DND-41 (cell line): ENCODE data around the gene SERPINA5.

ENCODE experiments used
- ATAC-seq: fragments of 200-7000 bp; cut with Tn5 transposase; 3 replicates; pipeline ENCODE4 v1.9.1; 2021; ENCODE audit warnings: low read depth; ENCODE audit not compliant: insufficient read depth
- DNase-seq: peaks from one replicate; pipeline ENCODE4 v3.0.0-alpha.2; 2020
- H2AFZ ChIP-seq: 2 replicates; pipeline ENCODE4 v1.6.0; 2012; ENCODE audit warnings: low read depth, low read length
- H3K27ac ChIP-seq: 2 replicates; pipeline ENCODE4 v1.5.1; 2012; ENCODE audit warnings: low read length, inconsistent platforms
- H3K27me3 ChIP-seq: fragments of 200-600 bp; sonication (generic); 2 replicates; pipeline ENCODE4 v1.6.0; 2012; ENCODE audit warnings: low read length, mild to moderate bottlenecking, inconsistent platforms; ENCODE audit not compliant: insufficient read depth, poor library complexity
- H3K36me3 ChIP-seq: 2 replicates; pipeline ENCODE4 v1.5.1; 2012; ENCODE audit warnings: low read length, inconsistent platforms; ENCODE audit not compliant: insufficient read depth
- H3K4me1 ChIP-seq: 2 replicates; pipeline ENCODE4 v1.5.1; 2012; ENCODE audit warnings: mild to moderate bottlenecking, low read length; ENCODE audit not compliant: insufficient read depth
- H3K4me2 ChIP-seq: 2 replicates; pipeline ENCODE4 v1.6.0; 2012; ENCODE audit warnings: mild to moderate bottlenecking, moderate library complexity, low read length, inconsistent platforms; ENCODE audit not compliant: insufficient read depth
- H3K4me3 ChIP-seq, 2 experiments: fragments of 200-600 bp in 1 of 2; shearing (Covaris generic) in 1 of 2; 2 replicates each; pipeline ENCODE4 v1.5.1; 2012 to 2016; ENCODE audit warnings: inconsistent platforms in 2 of 2, low read length in 2 of 2, mild to moderate bottlenecking in 2 of 2, low read depth in 1 of 2, moderate library complexity in 1 of 2
- H3K79me2 ChIP-seq: 2 replicates; pipeline ENCODE4 v1.6.0; 2012; ENCODE audit warnings: low read length, inconsistent platforms; ENCODE audit not compliant: insufficient read depth
- H3K9ac ChIP-seq: 2 replicates; pipeline ENCODE4 v1.6.0; 2012; ENCODE audit warnings: low read depth, mild to moderate bottlenecking, inconsistent platforms, low read length, moderate library complexity
- H3K9me3 ChIP-seq: 2 replicates; pipeline ENCODE4 v1.5.1; 2012; ENCODE audit warnings: low read length, moderate library complexity, mild to moderate bottlenecking, inconsistent platforms; ENCODE audit not compliant: insufficient read depth, severe bottlenecking
- H4K20me1 ChIP-seq: 2 replicates; pipeline ENCODE4 v1.6.0; 2012; ENCODE audit warnings: low read length; ENCODE audit not compliant: insufficient read depth
- CTCF ChIP-seq: IDR thresholded peaks from 2 replicates; pipeline ENCODE4 v1.5.1; 2012; ENCODE audit warnings: borderline replicate concordance, low read length, moderate library complexity, mild to moderate bottlenecking; ENCODE audit not compliant: poor library complexity, severe bottlenecking; ENCODE audit errors: extremely low read depth
- EZH2 ChIP-seq: IDR thresholded peaks from 3 replicates; pipeline ENCODE4 v1.6.1; 2012; ENCODE audit warnings: borderline replicate concordance, low read depth, mild to moderate bottlenecking, moderate library complexity, low read length, inconsistent platforms; ENCODE audit not compliant: severe bottlenecking

The SERPINA5 gene

GRCh38 chr14:94540031-94540794, 41.0 kb upstream of the SERPINA5 start:
- H3K27me3 ChIP-seq: no peaks in the 10 kb centered on the region
- no peak overlapping the region for H3K4me3 ChIP-seq
- TF ChIP-seq CTCF: no peak
- no peak for TF ChIP-seq EZH2
- no peaks in the 10 kb centered on the region for H3K9me3 ChIP-seq
- no peak overlapping the region for H2AFZ ChIP-seq
- H4K20me1 ChIP-seq: no peaks in the 10 kb centered on the region
- H3K79me2 ChIP-seq: no peaks in the 10 kb centered on the region
- H3K4me2 ChIP-seq: no peak overlapping the region
- no peaks in the 10 kb centered on the region for H3K4me1 ChIP-seq
- no peak overlapping the region for H3K27ac ChIP-seq
- no peaks in the 10 kb centered on the region for H3K36me3 ChIP-seq
- ATAC-seq (no peak), DNase-seq (no peak)
- no peak overlapping the region for H3K9ac ChIP-seq

- H3K27me3 ChIP-seq: no peaks in the 10 kb centered on the region
- no peak overlapping the region for H3K9ac ChIP-seq
- H3K4me2 ChIP-seq: no peak overlapping the region
- H3K4me3 ChIP-seq: no peak overlapping the region
- H2AFZ ChIP-seq: no peak overlapping the region
- TF ChIP-seq CTCF (no peak), EZH2 (no peak)
- no peaks in the 10 kb centered on the region for H4K20me1 ChIP-seq
- H3K36me3 ChIP-seq: no peaks in the 10 kb centered on the region
- DNase-seq: no peak
- H3K79me2 ChIP-seq: no peaks in the 10 kb centered on the region
- H3K9me3 ChIP-seq: no peaks in the 10 kb centered on the region
- no peak overlapping the region for H3K27ac ChIP-seq
- ATAC-seq: no peak
- no peaks in the 10 kb centered on the region for H3K4me1 ChIP-seq
These were observed 39.8 kb upstream of the SERPINA5 start for GRCh38 chr14:94541234-94541975.

GRCh38 chr14:94542111-94542810, 39.0 kb upstream of the SERPINA5 start:
- no peak overlapping the region for H3K27ac ChIP-seq

More at GRCh38 chr14:94542111-94542810, 39.0 kb upstream of the SERPINA5 start:
- no peak for DNase-seq
- Histone ChIP-seq H3K4me1 (no peaks in the 10 kb centered on the region), H3K4me2 (no peak overlapping the region), H3K9ac (no peak overlapping the region), H3K79me2 (no peaks in the 10 kb centered on the region), H3K27me3 (no peaks in the 10 kb centered on the region), H4K20me1 (no peaks in the 10 kb centered on the region), H3K4me3 (no peak overlapping the region), H2AFZ (no peak overlapping the region), H3K36me3 (no peaks in the 10 kb centered on the region), H3K9me3 (no peaks in the 10 kb centered on the region)
- TF ChIP-seq CTCF (no peak), EZH2 (no peak)
- no peak for ATAC-seq
